Activated T-helper 2 cell treated with anti-CD3 and anti-CD28 coated beads, Interferon-gamma antibody, Interleukin-2, Interleukin-4, amounts not matched to agents 10 μg/mL and 5 μg/mL and 100 μg/mL, durations not matched to agents 14 hours and 24 hours and 36 hours (primary cell): ENCODE data around the gene ABCF3. TPM values are rescaled to one million over a fixed set of nuclear protein-coding genes. Genes with fewer than 3 reads are reported as not detected.

ENCODE experiments used
- DNase-seq: peaks from one replicate; pipeline ENCODE4 v3.0.0; 2021; ENCODE audit warnings: low spot score
- H3K27ac Mint-ChIP-seq: one replicate; pipeline ENCODE4 v1.8.0; 2021; ENCODE audit warnings: mixed read lengths
- H3K27me3 Mint-ChIP-seq: one replicate; pipeline ENCODE4 v1.8.0; 2021; ENCODE audit warnings: low read depth, mixed read lengths
- H3K36me3 Mint-ChIP-seq: one replicate; pipeline ENCODE4 v1.8.0; 2021; ENCODE audit warnings: low read depth, mixed read lengths
- H3K4me1 Mint-ChIP-seq: one replicate; pipeline ENCODE4 v1.8.0; 2021; ENCODE audit warnings: low read depth, mixed read lengths
- H3K4me3 Mint-ChIP-seq: one replicate; pipeline ENCODE4 v1.8.0; 2021; ENCODE audit warnings: low read depth, mild to moderate bottlenecking, moderate library complexity, mixed read lengths
- H3K9me3 Mint-ChIP-seq: one replicate; pipeline ENCODE4 v1.8.0; 2021; ENCODE audit warnings: mixed read lengths
- intact Hi-C: fragments of 100-400 bp; cut with micrococcal nuclease; formaldehyde crosslinking; loops from one replicate; pipeline ENCODE4 v1.15.1; 2023
- total RNA-seq: library from RNA; stranded (reverse); gene quantifications from 2 replicates; pipeline ENCODE4 v1.2.3, GENCODE V29; 2022

Gene ABCF3
- total RNA-seq, 1 donor from 2014 or later: 68.2 TPM

DNA sequence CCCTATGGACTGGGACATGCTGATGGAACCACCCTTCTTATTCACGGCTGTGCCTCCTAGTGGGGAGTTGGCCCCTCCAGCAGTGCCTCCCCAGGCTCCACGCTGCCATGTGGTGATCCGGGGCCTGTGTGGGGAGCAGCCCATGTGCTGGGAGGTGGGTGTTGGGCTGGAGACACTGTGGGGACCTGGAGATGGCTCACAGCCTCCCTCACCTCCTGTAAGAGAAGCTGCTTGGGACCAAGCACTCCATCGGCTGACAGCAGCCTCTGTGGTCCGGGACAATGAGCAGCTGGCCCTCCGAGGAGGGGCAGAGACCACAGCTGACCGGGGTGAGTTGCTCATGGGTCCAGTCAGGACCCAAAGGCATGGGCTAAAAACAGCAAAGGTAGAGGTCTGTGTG, 53.7 kb downstream of the ABCF3 start:
- peaks cover 20% of the 10 kb centered on the region for H3K36me3 Mint-ChIP-seq
- no peak for DNase-seq
- H3K27ac Mint-ChIP-seq: no peak overlapping the region
- intact Hi-C loops: no loop called here
- no peak overlapping the region for H3K4me3 Mint-ChIP-seq
- no peaks in the 10 kb centered on the region for H3K9me3 Mint-ChIP-seq
- H3K4me1 Mint-ChIP-seq: no peaks in the 10 kb centered on the region
- H3K27me3 Mint-ChIP-seq: no peaks in the 10 kb centered on the region

DNA sequence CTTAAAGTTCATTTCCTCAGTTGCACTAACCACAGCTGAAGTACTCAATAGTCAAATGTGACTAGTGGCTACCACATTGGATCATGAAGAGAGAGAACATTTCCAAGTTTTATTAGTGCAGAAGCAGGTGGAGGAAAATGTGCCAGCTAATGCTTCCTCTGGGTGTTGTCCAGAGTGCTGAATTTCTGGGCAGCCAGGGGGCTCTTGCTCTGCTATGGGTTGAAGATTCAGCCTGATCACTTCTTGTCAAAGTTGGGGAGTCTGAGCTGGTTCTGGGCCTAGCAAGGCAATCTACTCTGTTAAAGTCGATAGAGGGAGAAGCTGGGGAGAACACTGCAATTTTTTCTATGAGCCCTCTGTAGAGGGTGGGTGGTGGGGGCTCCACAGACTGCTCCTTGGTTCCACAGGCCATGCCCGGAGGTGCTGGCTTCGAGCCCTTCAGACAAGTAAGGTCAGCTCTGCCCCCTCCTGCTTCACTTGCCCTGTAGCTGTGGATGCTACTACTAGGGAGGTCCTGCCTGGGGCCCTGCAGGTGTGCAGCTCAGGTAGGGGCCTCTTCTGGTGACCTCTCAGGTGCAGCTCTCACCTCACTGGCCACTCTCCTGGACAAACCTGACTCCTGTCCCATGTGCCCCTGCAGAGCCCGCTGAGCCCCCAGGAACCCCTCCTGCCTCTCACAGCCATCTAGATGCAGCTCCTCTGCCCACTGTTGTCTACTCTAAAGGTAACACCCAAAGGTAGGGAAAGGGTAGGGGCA, 54.6 kb downstream of the ABCF3 start:
- Mint-ChIP-seq H3K4me1 (no peaks in the 10 kb centered on the region), H3K27ac (no peak overlapping the region), H3K4me3 (no peak overlapping the region), H3K36me3 (peaks cover 28% of the 10 kb centered on the region), H3K9me3 (no peaks in the 10 kb centered on the region), H3K27me3 (no peaks in the 10 kb centered on the region)
- intact Hi-C loops: no loop called here
- DNase-seq: no peak

DNA sequence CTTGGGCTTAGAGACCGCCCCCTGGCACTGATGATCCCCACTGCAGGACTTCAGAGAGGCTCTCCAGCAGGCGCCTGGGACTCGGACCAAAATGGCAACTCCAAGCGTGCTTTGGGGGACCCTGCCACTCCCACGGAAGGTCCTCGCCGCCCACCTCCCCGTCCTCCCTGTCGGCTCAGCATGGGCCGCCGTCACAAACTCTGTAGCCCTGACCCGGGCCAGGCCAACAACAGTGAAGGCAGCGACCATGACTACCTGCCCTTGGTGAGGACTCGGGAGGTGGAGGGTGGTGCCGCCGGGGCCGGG, 55.1 kb downstream of the ABCF3 start:
- Mint-ChIP-seq H3K4me1 (no peaks in the 10 kb centered on the region), H3K27me3 (no peaks in the 10 kb centered on the region), H3K4me3 (no peak overlapping the region), H3K36me3 (peaks cover 34% of the 10 kb centered on the region), H3K27ac (no peak overlapping the region), H3K9me3 (no peaks in the 10 kb centered on the region)
- intact Hi-C loops: no loop called here
- DNase-seq: no peak

DNA sequence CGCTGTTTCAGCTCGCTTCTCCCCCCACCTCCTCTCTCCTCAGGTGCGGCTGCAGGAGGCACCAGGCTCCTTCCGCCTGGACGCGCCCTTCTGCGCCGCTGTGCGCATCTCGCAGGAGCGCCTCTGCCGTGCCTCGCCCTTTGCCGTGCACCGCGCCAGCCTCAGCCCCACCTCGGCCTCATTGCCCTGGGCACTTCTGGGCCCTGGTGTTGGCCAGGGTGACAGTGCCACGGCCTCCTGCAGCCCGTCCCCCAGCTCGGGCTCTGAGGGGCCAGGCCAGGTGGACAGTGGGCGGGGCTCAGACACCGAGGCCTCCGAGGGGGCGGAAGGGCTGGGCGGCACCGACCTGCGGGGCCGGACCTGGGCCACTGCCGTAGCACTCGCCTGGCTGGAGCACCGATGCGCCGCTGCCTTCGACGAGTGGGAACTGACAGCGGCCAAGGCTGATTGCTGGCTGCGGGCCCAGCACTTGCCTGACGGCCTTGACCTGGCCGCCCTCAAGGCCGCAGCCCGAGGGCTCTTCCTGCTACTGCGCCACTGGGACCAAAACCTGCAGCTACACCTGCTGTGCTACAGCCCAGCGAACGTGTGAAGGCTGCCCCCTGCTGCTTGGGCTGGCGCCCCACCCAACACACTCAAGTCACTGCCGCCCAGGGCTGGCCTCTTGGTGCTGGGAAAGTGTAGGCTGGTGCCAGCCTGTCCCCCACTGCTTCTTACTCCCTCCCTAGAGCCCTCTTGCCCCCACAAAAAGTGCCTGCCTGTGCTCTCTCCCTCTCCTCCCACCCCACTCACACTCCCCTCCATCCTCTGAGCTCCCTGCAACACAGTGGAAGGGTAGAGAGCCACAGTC, 55.7 kb downstream of the ABCF3 start:
- H3K36me3 Mint-ChIP-seq: peaks cover 35% of the 10 kb centered on the region
- H3K27ac Mint-ChIP-seq: no peak overlapping the region
- no peaks in the 10 kb centered on the region for H3K4me1 Mint-ChIP-seq
- intact Hi-C loops: no loop called here
- no peaks in the 10 kb centered on the region for H3K9me3 Mint-ChIP-seq
- no peak for DNase-seq
- H3K4me3 Mint-ChIP-seq: no peak overlapping the region
- no peaks in the 10 kb centered on the region for H3K27me3 Mint-ChIP-seq

DNA sequence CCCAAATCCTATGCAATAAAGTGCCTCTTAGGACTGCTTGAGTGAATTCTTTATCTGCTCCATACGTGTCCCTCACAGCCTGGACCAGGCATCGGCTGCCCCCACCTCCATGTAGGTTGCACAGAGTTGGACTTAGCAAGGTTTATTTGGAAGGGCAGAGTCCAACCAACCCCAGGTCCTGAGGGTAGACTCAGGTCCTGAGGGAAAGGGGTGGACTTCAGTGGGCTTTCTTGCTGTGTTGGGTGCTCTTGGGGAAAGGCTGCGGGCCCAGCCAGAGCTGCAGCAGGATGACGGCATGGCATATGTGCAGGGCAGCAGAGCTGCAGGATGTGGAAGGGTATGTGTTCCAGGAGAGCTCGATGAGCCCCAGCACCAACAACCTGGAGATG, 56.3 kb downstream of the ABCF3 start:
- Mint-ChIP-seq H3K4me3 (no peak overlapping the region), H3K27me3 (no peaks in the 10 kb centered on the region), H3K27ac (no peak overlapping the region), H3K4me1 (no peaks in the 10 kb centered on the region), H3K9me3 (no peaks in the 10 kb centered on the region), H3K36me3 (peaks cover 35% of the 10 kb centered on the region)
- intact Hi-C loops: no loop called here
- no peak for DNase-seq

Other genes starting within 250 kb of the ABCF3 start
- gene ABCC5, start 168.3 kb upstream of the ABCF3 start, total RNA-seq: 20.6 and 21.0 TPM in 2 replicates
- not detected in 2 replicates for gene HTR3D, start 154.5 kb upstream of the ABCF3 start, total RNA-seq
- not detected in 2 replicates for gene HTR3C, start 133.2 kb upstream of the ABCF3 start, total RNA-seq
- gene HTR3E, start 89.1 kb upstream of the ABCF3 start, total RNA-seq: not detected in 2 replicates
- gene EIF2B5, start 50.8 kb upstream of the ABCF3 start, total RNA-seq: 70.2 and 75.0 TPM in 2 replicates
- gene DVL3, start 30.8 kb upstream of the ABCF3 start, total RNA-seq: 53.8 and 56.1 TPM in 2 replicates
- gene AP2M1, start 11.3 kb upstream of the ABCF3 start, total RNA-seq: 234 and 240 TPM in 2 replicates
- 0.11 TPM in 1 of 2 replicates, not detected in the other for gene VWA5B2, start 43.4 kb downstream of the ABCF3 start, total RNA-seq
- gene ALG3, start 62.8 kb downstream of the ABCF3 start, total RNA-seq: 64.0 and 66.6 TPM in 2 replicates
- gene EEF1AKMT4, start 63.5 kb downstream of the ABCF3 start, total RNA-seq: 9.5 and 10.6 TPM in 2 replicates
- gene CAMK2N2, start 75.4 kb downstream of the ABCF3 start, total RNA-seq: 0.18 TPM in 1 of 2 replicates, not detected in the other
- gene ECE2, start 89.8 kb downstream of the ABCF3 start, total RNA-seq: not detected in 2 replicates
- gene PSMD2, start 113.0 kb downstream of the ABCF3 start, total RNA-seq: 268 and 275 TPM in 2 replicates
- 624 and 628 TPM in 2 replicates for gene EIF4G1, start 128.4 kb downstream of the ABCF3 start, total RNA-seq
- gene FAM131A, start 151.4 kb downstream of the ABCF3 start, total RNA-seq: 12.6 and 13.9 TPM in 2 replicates
- gene CLCN2, start 175.4 kb downstream of the ABCF3 start, total RNA-seq: 6.9 and 9.6 TPM in 2 replicates
- gene POLR2H, start 175.5 kb downstream of the ABCF3 start, total RNA-seq: 150 and 155 TPM in 2 replicates
- not detected in 2 replicates for gene THPO, start 192.0 kb downstream of the ABCF3 start, total RNA-seq
- 0.07 TPM in 1 of 2 replicates, not detected in the other for gene CHRD, start 193.9 kb downstream of the ABCF3 start, total RNA-seq